ENCODE measurements around the gene ZBTB20.
"Not testable (repeated sequence)": the region's sequence is repeated elsewhere in the genome, so short reads cannot be mapped to it uniquely, and the experiment has no call there.

The ZBTB20 gene

DNA sequence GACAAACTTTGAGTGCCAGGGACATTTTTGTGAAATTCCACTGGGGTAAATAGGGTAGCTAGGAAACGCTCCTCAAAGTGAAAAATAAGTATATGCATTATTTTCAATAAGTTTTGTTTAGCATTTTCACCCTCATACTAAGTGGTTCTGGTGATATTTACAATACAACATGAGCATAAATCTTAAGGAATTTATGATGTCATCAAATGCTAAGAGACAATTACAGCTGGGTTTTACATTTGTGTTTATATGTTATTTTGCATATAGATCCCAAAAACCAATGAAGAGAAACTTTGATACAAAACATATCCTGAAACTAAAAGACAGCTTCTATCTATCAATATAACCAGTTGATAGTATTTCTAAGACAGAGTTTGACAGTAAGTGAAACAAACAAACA, 323.1 kb downstream of the ZBTB20 start:
- DNase-seq, result no peak

DNA sequence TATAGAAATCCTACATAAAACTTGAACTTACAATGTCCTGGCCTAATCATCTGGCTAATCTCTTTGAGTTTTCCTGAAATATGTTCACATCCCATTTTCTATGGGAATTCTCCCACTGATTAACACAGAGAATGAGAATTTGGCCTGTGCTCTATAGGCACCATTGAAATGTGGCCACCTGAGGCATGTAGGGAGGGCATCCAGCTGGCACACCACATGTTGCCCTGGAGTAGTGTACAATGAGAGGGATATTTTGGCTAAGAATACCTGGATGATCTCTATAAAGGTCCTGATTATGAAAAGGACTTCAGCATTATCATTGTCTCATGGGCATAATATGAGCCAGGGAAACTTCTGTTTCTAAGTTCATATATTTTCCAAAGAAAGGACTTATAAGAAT, 324.0 kb downstream of the ZBTB20 start:
- DNase-seq, result no peak

DNA sequence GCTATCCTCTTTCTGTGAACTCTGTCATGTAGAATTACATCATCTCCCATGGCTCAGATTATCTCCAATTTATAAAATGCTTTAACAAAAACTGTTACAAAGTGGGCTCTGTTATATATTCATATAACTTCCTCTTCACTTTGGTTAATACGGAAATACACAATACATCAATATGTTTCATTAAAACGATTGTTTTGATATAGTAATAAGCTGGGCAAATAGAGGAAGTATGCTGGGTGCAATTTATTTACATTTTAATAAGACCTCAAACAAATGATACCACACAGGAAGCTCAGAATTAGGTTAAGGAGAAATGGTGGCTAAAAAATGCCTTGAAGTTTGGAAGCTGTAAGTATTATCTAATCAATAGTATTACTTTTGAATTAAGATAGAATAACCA, 331.0 kb downstream of the ZBTB20 start:
- no peak for DNase-seq

DNA sequence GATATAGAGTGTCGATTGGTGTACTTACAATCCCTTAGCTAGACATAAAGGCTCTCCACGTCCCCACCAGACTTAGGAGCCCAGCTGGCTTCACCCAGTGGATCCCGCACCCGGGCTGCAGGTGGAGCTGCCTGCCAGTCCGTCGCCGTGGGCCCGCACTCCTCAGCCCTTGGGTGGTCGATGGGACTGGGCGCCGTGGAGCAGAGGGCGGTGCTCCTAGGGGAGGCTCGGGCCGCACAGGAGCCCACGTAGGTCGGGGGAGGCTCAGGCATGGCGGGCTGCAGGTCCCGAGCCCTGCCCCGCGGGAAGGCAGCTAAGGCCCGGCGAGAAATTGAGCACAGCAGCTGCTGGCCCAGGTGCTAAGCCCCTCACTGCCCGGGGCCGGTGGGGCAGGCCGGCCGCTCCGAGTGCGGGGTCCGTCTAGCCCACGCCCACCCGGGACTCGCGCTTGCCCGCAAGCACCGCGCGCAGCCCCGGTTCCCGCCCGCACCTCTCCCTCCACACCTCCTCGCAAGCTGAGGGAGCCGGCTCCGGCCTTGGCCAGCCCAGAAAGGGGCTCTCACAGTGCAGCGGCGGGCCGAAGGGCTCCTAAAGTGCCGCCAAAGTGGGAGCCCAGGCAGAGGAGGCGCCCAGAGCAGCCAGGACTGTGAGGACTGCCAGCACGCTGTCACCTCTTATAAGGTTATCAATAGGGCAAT, 334.4 kb downstream of the ZBTB20 start:
- DNase-seq, result not testable (repeated sequence)

DNA sequence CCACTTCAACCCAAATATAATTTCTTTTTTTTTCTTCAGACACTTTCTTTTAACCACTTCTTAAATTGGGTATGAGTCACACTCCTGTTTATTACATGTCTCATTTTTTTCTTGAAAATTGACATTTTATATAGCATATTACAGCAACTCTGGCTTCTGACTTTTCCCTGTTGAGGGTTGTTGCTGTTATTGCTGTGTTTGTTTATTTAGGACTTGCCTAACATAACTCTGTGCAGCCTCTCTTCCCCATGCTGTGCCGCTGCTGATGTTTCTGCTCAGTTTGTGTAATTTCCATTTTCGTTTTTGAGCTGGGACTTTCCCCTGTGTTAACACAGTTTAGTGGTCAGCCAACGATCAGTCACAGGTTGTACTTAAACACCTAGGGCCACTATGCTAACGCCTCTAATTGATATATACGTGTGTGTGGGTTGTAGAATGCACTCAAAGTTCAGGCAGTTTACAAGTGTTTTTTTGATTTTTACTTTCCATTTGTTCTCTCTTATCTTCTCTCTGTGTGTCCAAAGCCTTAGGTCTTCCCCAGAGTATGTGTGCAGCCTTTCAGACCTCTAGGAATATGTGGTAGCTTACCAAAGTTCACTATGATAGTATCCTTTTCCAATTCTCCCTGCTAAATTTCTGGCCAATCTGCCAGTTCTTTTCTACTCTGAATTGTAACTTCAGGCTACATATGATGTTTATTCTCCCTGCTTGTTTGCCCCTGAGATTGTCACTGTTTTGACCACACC, 337.2 kb downstream of the ZBTB20 start:
- DNase-seq, result no peak

DNA sequence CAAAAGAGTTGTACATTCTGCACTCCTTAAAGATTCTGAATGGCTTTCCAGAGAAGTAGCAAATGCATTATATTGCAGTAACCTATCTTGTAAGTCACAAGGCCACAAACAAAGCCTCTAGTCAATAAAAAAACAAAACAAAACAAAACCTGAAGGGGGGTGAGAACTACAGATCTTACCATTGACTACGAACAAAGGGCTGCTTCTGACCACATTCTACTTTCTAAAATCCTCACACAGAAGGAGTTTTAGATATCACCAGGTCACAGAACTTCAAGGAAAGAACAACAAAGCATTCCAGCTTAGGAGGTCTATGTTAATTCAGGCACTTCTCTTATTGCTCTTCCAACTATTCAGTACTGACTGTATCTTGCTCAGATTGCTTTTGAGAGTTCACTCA, 343.0 kb downstream of the ZBTB20 start:
- no peak for DNase-seq

DNA sequence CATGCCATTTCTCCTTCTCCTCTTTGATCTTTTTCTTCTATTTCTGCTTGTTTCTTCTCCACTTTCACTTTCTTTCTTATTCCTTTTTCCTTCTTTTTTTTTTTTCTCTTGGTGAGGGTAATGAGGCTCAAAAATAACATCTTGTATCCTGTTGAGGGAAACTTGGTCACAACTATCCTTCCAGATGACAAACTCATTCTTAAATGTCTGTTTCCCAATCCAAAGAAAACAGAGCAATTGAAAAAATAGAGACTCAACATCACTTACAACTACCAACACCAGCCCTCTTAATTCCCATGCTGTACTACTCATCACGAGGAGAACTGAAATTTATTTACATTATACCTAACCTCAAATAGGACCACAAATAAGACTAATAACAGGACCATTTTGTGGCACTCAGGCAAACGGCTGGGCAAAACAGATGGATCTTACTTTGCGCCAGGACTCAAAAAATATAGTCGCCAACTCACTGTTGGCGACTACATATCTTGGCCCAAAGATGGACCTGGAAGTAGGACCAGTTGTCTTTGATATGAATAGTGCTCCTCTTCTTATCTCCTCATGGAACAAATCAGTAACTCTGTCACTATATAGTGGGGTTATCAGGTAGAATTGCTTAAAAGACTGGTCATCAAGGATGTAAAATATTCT, 343.9 kb downstream of the ZBTB20 start:
- DNase-seq, result no peak

DNA sequence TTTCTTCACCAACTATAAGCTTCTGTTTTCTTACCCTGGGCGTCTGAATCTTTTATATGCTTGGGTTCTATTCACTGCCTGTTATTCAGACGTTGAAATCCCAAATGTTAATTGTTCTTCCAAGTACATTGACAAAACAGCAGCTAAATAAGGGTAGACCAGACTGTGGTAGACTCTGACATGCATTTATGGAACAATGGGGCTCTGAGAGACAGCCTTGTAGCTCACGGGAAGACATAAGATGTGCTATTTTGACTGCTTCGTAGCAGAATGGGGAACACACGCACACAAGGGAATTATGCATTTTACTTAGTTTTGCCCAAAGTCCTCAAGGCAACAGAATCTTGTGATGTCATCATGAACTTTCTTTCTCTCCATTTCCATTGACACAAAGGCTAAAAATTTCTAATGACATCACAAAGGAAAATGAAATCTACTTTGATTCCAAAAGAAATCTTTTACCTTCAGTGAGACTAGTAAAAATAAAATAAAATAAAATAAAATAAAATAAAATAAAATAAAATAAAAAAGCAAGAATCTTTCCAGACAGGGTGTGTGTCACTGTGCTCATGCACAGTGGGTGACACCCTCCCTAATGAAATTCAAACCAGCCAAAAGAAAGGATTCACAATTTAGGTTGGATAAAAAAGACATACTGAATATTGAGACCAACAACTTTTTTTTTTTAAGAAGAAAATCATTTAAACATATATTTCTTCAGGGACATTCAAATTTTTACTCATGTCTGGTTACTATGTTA, 346.6 kb downstream of the ZBTB20 start:
- no peak for DNase-seq

DNA sequence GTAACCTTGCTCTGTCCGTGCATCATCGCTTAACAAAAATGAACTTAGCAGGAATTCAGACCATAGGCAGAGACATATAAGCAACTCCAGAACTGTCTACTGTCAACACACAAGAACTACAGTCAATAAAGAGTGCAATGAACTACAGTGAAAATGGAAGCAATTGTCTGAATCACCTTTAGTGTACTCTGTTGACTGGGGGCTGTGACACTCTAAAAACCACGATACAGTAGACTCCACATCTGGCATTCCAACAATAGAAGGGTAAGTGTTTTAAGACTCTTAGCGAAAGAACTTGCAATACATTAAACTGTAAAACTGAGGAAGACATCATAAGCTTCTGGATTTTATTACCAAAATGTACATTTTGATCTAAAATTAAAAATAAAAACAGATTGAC, 347.3 kb downstream of the ZBTB20 start:
- no peak for DNase-seq

DNA sequence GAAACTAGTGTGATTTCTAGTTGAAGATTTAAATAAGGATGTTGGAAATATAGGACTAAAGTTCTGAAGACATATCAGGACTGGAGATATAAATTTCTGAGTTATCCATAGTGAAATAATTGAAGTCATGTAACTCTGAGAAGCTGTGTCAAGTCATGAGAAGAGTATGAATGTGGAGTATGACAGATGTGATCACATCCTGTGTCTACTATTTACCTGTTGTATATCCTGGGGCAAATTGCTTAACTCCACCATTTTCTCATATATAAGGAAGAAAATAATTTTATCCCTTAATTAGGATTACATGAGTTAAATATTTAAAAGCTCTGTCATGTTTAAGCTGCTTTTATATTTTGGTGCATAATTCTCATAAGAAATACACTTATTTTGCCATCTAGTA, 350.3 kb downstream of the ZBTB20 start:
- no peak for DNase-seq

DNA sequence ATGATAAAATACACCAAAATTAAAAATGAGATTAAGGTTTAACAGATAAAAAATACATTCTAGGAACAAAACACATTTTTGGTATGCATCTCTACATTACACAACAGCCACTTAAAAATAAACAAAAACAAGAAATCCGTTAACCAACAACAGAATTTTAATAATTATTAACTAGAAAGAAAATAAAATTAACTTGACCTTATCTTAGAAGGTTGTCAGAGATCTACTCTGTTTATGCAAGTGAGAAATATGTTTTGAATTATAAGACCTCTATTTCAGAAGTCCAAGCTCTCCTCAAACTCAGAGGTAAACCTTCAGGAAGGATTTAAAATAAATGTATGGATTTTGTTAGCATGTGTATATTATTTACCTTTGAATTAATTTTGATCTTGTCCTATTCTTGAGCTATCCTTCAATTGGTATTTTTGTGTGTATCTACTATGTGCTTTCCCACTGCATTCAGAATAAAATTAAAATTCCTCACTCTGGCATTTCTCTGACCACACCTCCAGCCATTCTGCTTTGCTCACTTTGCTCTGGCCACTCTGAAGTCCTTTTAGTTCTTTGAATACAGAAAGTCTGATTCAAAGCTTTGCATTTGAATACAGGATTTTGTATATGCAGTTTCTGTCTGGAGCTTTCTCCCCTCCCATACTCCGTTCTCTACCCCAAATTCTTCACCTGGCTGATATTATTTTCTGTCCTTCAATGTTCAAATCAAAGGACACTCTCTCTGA, 352.0 kb downstream of the ZBTB20 start:
- no peak for DNase-seq

DNA sequence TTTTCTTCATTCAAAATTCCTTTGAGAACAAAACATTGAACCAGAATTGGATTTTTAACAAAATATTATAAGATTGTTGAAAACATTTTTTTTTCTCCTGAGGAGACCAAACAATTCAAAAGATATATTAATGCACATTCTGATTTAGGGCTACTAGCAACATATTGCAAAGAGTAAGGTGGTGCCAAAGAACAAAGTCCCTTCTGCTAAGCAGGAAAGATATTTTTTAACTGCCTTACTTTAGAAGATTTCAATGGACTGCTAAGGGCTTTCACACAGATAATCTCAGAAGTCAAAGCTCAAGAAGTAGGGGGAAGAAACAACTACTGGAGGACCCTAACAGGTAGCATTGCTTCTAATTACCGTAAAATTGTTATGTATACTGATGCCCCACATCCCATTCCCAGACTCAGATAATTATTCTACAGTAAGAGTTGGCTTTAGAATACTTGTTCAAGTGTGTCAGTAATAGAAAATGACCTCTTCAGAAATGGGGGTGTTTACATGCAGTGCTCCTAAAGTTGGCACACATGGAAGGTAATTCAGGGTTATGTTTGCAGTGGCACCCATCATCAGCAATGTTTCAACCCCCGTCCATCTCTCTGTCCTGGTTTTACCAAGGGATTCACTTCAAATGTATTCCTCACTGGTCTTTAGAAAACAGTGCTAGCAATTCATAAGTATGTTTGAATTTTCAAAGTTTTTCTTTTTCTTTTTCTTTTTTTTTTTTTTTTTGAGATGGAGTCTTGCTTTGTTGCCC, 354.7 kb downstream of the ZBTB20 start:
- no peak for DNase-seq

DNA sequence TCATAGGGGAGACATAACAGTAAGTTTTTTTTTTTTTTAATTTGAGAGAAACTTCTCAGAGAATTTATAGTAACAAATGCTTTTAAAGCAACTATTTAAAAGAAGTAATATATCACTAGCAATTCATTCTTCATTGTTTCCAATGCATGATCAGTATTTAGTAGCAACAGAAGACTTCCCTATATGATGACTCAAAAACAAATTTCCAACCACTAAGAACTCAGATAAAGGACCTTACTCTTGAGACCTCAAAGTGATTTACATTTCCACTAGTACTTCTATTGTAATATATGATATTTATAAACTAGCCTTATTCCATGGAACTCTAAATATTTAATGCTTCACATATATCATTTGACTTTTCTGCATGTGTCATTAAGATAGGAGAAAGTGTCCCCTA, 356.3 kb downstream of the ZBTB20 start:
- no peak for DNase-seq

DNA sequence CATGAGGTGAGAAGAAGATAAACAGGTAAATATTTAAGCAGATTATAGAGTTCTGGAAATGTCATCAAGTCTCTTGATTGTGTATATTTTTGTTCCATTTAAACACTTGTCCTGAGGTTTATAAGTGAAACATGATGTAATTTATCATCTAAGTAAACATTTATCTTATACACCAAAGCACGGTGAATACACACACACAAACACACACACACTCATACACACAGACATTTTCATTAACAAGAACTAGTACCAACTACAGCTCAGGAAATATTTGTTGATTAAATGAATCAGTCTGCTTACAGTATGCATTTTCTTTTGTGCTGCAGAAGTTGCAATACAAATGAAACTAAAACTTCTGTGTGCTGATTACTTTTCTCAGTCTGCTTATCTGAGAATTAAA, 357.3 kb downstream of the ZBTB20 start:
- no peak for DNase-seq

DNA sequence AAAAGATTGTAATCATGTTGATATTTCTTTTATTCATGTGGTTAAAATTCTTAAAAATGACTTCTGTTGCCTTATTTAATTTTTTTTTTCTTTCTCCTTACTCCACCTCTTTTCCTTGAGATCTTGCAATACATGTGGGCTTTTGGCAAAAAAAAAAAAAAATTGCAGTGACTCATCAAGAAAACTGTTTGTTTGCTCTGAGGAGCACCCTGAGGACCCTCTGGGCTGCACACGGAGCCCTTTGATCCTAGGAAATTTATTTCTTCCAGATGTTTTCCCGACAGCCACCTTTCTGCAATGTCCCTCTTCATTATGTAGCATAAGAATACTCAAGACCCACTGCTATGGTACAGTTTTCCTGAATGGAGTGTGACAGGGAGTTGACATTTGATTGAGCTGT, 371.7 kb downstream of the ZBTB20 start:
- DNase-seq, result no peak

DNA sequence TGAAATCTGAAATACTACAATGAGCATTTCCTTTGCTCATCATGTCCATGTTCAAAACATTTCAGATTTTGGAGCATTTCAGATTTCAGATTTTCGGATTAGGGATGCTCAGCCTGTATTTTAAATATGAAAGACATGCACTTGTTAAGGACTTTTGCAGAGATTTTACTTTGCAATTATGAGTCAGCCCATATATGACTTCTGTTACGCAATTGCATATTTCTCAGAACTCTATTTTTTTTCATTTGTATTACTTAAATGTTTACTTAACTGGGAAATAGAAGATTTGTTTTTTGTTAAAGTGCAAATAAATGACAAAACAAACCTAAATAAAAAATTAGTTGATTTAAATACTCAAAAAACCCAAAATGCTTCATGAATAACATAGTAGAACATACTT, 376.2 kb downstream of the ZBTB20 start:
- DNase-seq, result no peak

DNA sequence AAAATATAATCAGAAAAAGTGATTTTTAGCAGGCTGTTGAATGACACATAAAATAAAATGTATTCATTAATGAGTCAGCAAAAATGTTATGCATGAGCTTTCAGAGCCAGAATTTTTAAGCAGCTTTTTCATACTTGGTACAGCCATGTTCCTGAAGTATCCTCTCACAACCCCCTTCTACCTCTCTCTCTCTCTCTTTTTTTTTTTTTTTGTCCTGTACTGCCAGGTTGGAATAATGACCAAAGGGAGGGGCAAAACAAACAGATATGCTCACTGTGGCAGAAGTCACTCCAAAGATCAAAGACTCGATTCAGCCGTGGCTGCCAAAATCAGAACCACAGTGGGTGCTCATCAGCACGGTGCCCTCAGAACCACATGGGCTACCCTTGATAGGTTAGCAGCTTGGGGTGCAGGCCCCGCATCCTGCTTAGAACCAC, 383.0 kb downstream of the ZBTB20 start:
- no peak for DNase-seq

DNA sequence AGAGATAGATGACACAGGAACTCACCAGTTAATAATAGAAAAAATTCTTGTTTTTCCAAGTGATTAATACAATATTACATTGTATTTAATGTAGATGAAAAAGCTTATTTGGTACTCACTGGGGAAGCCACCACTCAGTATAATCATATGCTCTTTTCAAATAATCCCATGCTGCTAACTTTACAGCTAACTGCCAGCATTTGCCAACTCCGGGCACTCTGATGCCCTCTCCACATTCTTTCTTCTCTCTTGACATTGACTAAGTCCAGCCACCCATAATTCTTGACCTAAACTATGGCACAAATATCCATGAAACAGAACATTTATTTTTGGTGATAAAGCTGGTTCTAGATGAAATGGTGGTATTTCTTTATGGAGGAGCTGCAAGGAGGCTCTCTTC, 384.9 kb downstream of the ZBTB20 start:
- DNase-seq, result no peak

DNA sequence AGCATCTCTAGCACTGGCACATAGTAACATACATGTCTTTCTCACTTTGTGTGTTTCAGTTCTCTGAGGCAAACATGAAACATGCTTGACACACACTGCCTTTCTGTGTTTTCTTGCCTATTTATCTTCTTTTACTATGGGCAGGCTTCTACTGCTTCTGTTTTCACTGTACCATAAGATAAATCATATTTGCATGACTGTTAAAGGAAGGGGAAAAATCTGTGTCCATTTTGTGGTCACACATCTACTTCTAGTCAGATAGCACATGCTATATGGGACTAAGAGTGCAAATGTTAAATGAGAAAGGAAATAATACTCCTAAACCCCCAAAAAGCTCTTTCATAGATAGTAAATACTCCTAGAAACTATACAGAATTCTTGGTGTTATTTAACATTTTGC, 386.4 kb downstream of the ZBTB20 start:
- no peak for DNase-seq

DNA sequence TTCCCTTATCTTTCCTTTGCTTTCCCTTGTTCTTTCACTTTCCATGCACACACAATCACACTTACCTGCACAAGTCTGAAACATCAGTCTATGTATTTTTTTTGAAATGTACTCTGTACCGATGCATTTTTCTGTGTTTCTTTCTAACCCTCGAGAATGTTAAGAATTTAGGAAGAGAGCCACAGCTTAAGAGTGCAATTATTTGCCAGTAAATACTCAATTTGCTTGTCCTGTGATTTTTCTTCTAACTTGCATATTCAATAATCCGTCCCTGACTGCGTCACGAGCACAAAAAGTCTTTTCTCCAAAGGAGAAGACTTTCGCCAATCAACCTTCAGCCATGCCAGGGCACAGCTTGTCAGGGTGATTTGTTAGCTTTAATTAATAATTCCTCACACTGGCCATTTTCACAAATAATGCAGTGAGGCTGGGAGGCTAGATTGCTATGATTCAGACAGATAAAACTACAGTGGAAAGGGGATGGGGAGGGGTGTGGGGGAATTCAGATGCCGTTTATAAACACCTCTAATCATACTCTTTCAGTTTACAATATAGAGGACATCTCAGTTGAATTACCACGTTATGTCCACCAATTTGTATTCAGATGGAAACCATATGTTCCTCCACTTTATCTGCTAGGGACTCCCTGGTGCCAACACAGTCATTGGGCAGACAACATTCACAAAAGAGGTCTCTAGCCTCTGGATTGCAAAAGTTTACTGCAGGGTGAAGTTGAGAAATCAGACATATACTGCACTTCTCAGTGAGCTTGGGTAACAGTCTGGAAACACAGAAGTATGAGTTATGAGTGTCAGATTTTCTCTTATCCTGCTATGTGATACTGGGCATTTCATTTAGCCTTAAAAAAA, 388.0 kb downstream of the ZBTB20 start:
- DNase-seq, result no peak
